SU-DHL-6 (cell line): ENCODE data around the gene PADI2.

Experiments
- EZH2phosphoT487 ChIP-seq: fragments of 200-600 bp; sonication (generic), shearing (Covaris generic); conservative IDR thresholded peaks from 2 replicates; pipeline ENCODE4 v1.6.1; 2018; ENCODE audit warnings: mild to moderate bottlenecking, antibody characterized with exemption, low read length, moderate library complexity, mixed read lengths
- TF ChIP-seq, protein P1 (sequence below): fragments of 200-600 bp; sonication (generic); IDR thresholded peaks from one replicate; pipeline ENCODE4 v1.5.1; 2017; ENCODE audit warnings: antibody characterized with exemption, mild to moderate bottlenecking, low read length, moderate library complexity; ENCODE audit not compliant: insufficient read depth, poor library complexity, severe bottlenecking

DNA sequence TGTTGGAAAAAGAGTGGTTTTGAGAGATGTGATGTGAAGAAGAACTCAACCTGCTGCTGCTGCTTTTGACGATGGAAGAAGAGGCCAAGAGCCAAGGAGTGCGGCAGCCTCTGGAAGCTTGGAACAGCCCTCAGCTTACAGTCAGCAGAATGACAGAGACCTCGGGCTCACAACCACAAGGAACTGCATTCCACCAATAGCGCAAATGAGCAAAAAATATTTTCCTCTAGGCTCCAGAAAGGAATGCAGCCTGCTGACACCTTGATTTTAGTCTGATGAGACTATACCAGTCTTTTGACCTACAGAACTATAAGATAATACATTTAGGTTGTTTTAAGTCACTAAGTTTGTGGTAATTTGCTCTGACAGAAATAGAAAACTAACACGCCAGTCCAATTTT, 75.6 kb downstream of the PADI2 start:
- TF ChIP-seq, protein P1, sequence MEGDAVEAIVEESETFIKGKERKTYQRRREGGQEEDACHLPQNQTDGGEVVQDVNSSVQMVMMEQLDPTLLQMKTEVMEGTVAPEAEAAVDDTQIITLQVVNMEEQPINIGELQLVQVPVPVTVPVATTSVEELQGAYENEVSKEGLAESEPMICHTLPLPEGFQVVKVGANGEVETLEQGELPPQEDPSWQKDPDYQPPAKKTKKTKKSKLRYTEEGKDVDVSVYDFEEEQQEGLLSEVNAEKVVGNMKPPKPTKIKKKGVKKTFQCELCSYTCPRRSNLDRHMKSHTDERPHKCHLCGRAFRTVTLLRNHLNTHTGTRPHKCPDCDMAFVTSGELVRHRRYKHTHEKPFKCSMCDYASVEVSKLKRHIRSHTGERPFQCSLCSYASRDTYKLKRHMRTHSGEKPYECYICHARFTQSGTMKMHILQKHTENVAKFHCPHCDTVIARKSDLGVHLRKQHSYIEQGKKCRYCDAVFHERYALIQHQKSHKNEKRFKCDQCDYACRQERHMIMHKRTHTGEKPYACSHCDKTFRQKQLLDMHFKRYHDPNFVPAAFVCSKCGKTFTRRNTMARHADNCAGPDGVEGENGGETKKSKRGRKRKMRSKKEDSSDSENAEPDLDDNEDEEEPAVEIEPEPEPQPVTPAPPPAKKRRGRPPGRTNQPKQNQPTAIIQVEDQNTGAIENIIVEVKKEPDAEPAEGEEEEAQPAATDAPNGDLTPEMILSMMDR = no peak
- TF ChIP-seq EZH2phosphoT487 = no peak
